CD4-positive, alpha-beta T cell (primary cell): ENCODE measurements around the gene RPP25L. TPM values are rescaled to one million over a fixed set of nuclear protein-coding genes. Genes with fewer than 3 reads are reported as not detected.

Experiments used
- ATAC-seq: fragments of 200-7000 bp; cut with Tn5 transposase; one replicate; pipeline ENCODE4 v1.10.0; 2022; ENCODE audit warnings: mild to moderate bottlenecking; ENCODE audit not compliant: poor library complexity
- CTCF ChIA-PET: fragments of 350-600 bp; sonication (Branson Sonifier 250); formaldehyde crosslinking; loops from one replicate; lab custom pipeline; 2021; ENCODE audit warnings: antibody characterized with exemption, inconsistent platforms; lab: Charles Lee
- POLR2A ChIA-PET: fragments of 350-600 bp; sonication (Branson Sonifier 250); formaldehyde crosslinking; loops from one replicate; lab custom pipeline; 2021; ENCODE audit warnings: antibody characterized with exemption, inconsistent platforms; lab: Charles Lee
- DNase-seq, 14 experiments: peaks; one replicate each; pipeline ENCODE4 v3.0.0-alpha.2; 2013 to 2020; ENCODE audit warnings: mixed read lengths in 2 of 14
- H3K27ac ChIP-seq, 2 donors: one replicate each; pipeline versions ENCODE4 v1.5.1 to v1.7.0; 2013; ENCODE audit warnings: low read length in 2 of 2, low read depth in 1 of 2, mild to moderate bottlenecking in 1 of 2
- H3K27me3 ChIP-seq, 2 experiments: 1 replicate in 1 of 2; 2 replicates in 1 of 2; pipeline versions ENCODE4 v1.6.1 to v1.7.0; 2013; ENCODE audit warnings: low read length in 2 of 2, control low read depth in 1 of 2, mild to moderate bottlenecking in 1 of 2, moderate library complexity in 1 of 2; ENCODE audit not compliant: insufficient read depth in 2 of 2, control insufficient read depth in 1 of 2
- H3K36me3 ChIP-seq: one replicate; pipeline ENCODE4 v1.6.1; 2013; ENCODE audit warnings: low read length, control low read depth; ENCODE audit not compliant: insufficient read depth
- H3K4me1 ChIP-seq: one replicate; pipeline ENCODE4 v1.6.1; 2013; ENCODE audit warnings: low read length, control low read depth; ENCODE audit not compliant: insufficient read depth
- H3K4me3 ChIP-seq: one replicate; pipeline ENCODE4 v1.5.1; 2013; ENCODE audit warnings: mild to moderate bottlenecking, low read length, moderate library complexity
- H3K9me3 ChIP-seq, 2 experiments: 1 replicate in 1 of 2; 2 replicates in 1 of 2; pipeline versions ENCODE4 v1.6.1 to v1.7.0; 2013; ENCODE audit warnings: low read length in 2 of 2, mild to moderate bottlenecking in 2 of 2, control low read depth in 1 of 2, moderate library complexity in 1 of 2; ENCODE audit not compliant: control insufficient read depth in 1 of 2, insufficient read depth in 1 of 2
- H3K27ac Mint-ChIP-seq: one replicate; pipeline ENCODE4 v1.8.0; 2020; ENCODE audit warnings: mixed read lengths
- H3K27me3 Mint-ChIP-seq: one replicate; pipeline ENCODE4 v1.8.0; 2021; ENCODE audit warnings: mixed read lengths
- H3K36me3 Mint-ChIP-seq: one replicate; pipeline ENCODE4 v1.8.0; 2021; ENCODE audit warnings: low read depth, mixed read lengths
- H3K4me1 Mint-ChIP-seq: one replicate; pipeline ENCODE4 v1.8.0; 2021; ENCODE audit warnings: low read depth, mixed read lengths
- H3K4me3 Mint-ChIP-seq: one replicate; pipeline ENCODE4 v1.8.0; 2020; ENCODE audit warnings: mild to moderate bottlenecking, mixed read lengths
- H3K9me3 Mint-ChIP-seq: one replicate; pipeline ENCODE4 v1.8.0; 2020; ENCODE audit warnings: mixed read lengths
- CTCF ChIP-seq: fragments of 200-600 bp; IDR thresholded peaks from one replicate; pipeline ENCODE4 v1.8.0; 2022; ENCODE audit warnings: antibody characterized with exemption, mild to moderate bottlenecking
- intact Hi-C, 2 experiments: fragments of 100-400 bp; cut with DNase I in 1 of 2; cut with micrococcal nuclease in 1 of 2; formaldehyde crosslinking; loops; one replicate each; pipeline versions ENCODE4 v1.15.1 to v1.9.0; 2023 to 2025; cut with DNase I, micrococcal nuclease
- total RNA-seq, 174 experiments: library from RNA in 2 of 174; stranded (reverse) in 2 of 174; gene quantifications; one replicate each; pipeline ENCODE4 v1.2.3 and lab custom pipeline; 2021 to 2026

The RPP25L gene
- total RNA-seq, 2 experiments from 2014 or later, result 4.6 to 5.7 TPM

- H3K4me1 Mint-ChIP-seq, result peaks cover 49% of the 10 kb centered on the region
- DNase-seq, result no peak
- H3K4me3 Mint-ChIP-seq, result no peak overlapping the region
- CTCF ChIA-PET, result interaction anchor here (0.6 to 3.0 kb wide), 19 partner anchors 9 to 229 kb away, joined by 3 to 41 read pairs (median 7); partner anchors contain the start of genes DCTN3, DNAI1, FAM219A and GALT
- intact Hi-C loops, result loop anchor here in 1 of 2 experiments (5.0 to 10.0 kb wide), 3 partner anchors 69 to 578 kb away; partner anchors contain the start of genes FANCG and VCP
- Histone ChIP-seq H3K27ac (no peak overlapping the region), H3K4me1 (peaks cover 45% of the 10 kb centered on the region), H3K4me3 (no peak overlapping the region), H3K27me3 (peaks cover 12 to 13% of the 10 kb centered on the region in 2 experiments), H3K9me3 (no peaks in the 10 kb centered on the region), H3K36me3 (peaks cover 14% of the 10 kb centered on the region)
- no peak for TF ChIP-seq CTCF
- POLR2A ChIA-PET, result interaction anchor here (0.9 to 1.7 kb wide), 8 partner anchors 8 to 32 kb away, joined by 3 to 13 read pairs (median 6); partner anchors contain the start of genes DCTN3, GALT and RPP25L
- peaks cover 14% of the 10 kb centered on the region for H3K36me3 Mint-ChIP-seq
- H3K9me3 Mint-ChIP-seq, result no peaks in the 10 kb centered on the region
- ATAC-seq, result no peak
- H3K27ac Mint-ChIP-seq, result no peak overlapping the region
- peaks cover 24% of the 10 kb centered on the region for H3K27me3 Mint-ChIP-seq
These were observed 21.3 kb upstream of the RPP25L start for GRCh38 chr9:34633166-34633565.

- Mint-ChIP-seq H3K27ac (no peak overlapping the region), H3K4me1 (peaks cover 38% of the 10 kb centered on the region), H3K36me3 (peaks cover 9% of the 10 kb centered on the region), H3K9me3 (no peaks in the 10 kb centered on the region), H3K4me3 (peak overlapping the region; percentile 49), H3K27me3 (peaks cover 48% of the 10 kb centered on the region)
- Histone ChIP-seq H3K36me3 (peaks cover 8% of the 10 kb centered on the region), H3K9me3 (peaks cover 0 to 7% of the 10 kb centered on the region in 2 experiments), H3K27ac (no peak overlapping the region), H3K4me3 (no peak overlapping the region), H3K4me1 (peaks cover 28% of the 10 kb centered on the region), H3K27me3 (peaks cover 36 to 38% of the 10 kb centered on the region in 2 experiments)
- CTCF ChIA-PET, result interaction anchor here (2.0 to 2.6 kb wide), 2 partner anchors 16 to 27 kb away, joined by 5 to 6 read pairs; partner anchors contain the start of gene GALT
- intact Hi-C loops, result loop anchor here in 1 of 2 experiments (5.0 to 10.0 kb wide), 3 partner anchors 72 to 576 kb away; partner anchors contain the start of genes FANCG and VCP
- POLR2A ChIA-PET, result no interaction called here
- no peak for ATAC-seq
- no peak for DNase-seq
- no peak for TF ChIP-seq CTCF
These were observed 18.7 kb upstream of the RPP25L start for GRCh38 chr9:34630402-34631154.

GRCh38 chr9:34629491-34629808, 17.6 kb upstream of the RPP25L start:
- H3K36me3 Mint-ChIP-seq, result no peaks in the 10 kb centered on the region
- H3K27ac ChIP-seq, result no peak overlapping the region
- peaks cover 28% of the 10 kb centered on the region for H3K4me1 Mint-ChIP-seq
- no peak overlapping the region for H3K27ac Mint-ChIP-seq
- H3K4me1 ChIP-seq, result peaks cover 27% of the 10 kb centered on the region
- no peak for DNase-seq
- intact Hi-C loops, result no loop called here
- H3K4me3 Mint-ChIP-seq, result peak overlapping the region; percentile 81
- no peaks in the 10 kb centered on the region for H3K36me3 ChIP-seq
- no peaks in the 10 kb centered on the region for H3K9me3 Mint-ChIP-seq
- no peak for ATAC-seq
- no peak for TF ChIP-seq CTCF
- peaks cover 58% of the 10 kb centered on the region for H3K27me3 Mint-ChIP-seq
- peak overlapping the region; percentile 35 for H3K4me3 ChIP-seq
- H3K9me3 ChIP-seq, result peaks cover 0 to 13% of the 10 kb centered on the region in 2 experiments
- peaks cover 47 to 49% of the 10 kb centered on the region in 2 experiments for H3K27me3 ChIP-seq
- CTCF ChIA-PET, result interaction anchor here (0.8 to 2.6 kb wide), 3 partner anchors 17 to 26 kb away, joined by 3 to 6 read pairs (median 5); partner anchors contain the start of gene GALT
- POLR2A ChIA-PET, result interaction anchor here (1.2 to 2.3 kb wide), 4 partner anchors 8 to 18 kb away, joined by 3 to 11 read pairs (median 4); partner anchors contain the start of genes GALT, RPP25L and SIGMAR1
